Measurements from ENCODE around the gene MED23. TPM values are rescaled to one million over a fixed set of nuclear protein-coding genes. Genes with fewer than 3 reads are reported as not detected.
A peak's percentile ranks its signal among the peaks of the same experiment; 100 is the strongest.

The MED23 gene
- total and polyA plus RNA-seq, 9 of the 15 experiments (the other 6 are each of a cell fraction or from before 2014, with no cell fraction given): 13.7 to 61.2 (median 27.2) TPM

DNA sequence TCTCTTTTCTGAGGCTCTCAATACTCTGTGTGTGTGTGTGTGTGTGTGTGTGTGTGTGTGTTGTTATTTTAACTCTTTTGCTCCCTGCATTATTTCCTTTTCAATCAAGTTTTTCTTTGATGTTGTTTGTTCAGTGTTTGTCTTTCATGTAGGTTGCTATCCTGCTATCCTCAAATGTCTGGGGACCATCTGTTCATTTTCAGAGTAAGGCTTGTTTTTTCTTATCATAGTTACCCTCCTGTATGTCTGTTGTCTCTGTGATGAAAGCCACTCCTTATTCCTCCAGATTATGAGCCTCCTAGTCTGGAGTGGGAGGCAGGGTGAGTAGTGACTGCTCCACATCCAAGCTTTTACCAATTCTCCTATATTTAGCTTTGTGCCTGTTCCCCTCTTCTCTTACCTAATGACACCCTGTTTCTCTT lies 18.2 kb upstream of the MED23 start (continued):
- TF ChIP-seq GTF2A2 (tag; IDR thresholded peaks at IDR 0.05): no peak
- TF ChIP-seq UBTF (IDR thresholded peaks at IDR 0.05; ENCODE audit: borderline replicate concordance in 1 of 2, low read depth in 2 of 2, low read length in 2 of 2): no peak
- TF ChIP-seq CBX1 (IDR thresholded peaks at IDR 0.05; ENCODE audit: low read depth): no peak
- TF ChIP-seq SIN3A (IDR thresholded peaks at IDR 0.05; ENCODE audit: borderline replicate concordance in 2 of 2, control insufficient read depth in 1 of 2, low read depth in 2 of 2, low read length in 2 of 2): no peak
- no peak for TF ChIP-seq POLR3A (IDR thresholded peaks at IDR 0.05; ENCODE audit: borderline replicate concordance, extremely low read depth, insufficient read depth, insufficient read length)
- no peak for TF ChIP-seq ZFP1 (CRISPR knock-in tag; IDR thresholded peaks at IDR 0.05)
- 0 out of 2 replicates have a peak, but pooled peaks have one; percentile 51 for TF ChIP-seq ZNF830 (CRISPR knock-in tag; IDR thresholded peaks at IDR 0.05)
- TF ChIP-seq KAT2B (IDR thresholded peaks at IDR 0.05; ENCODE audit: low read depth, low read length): no peak
- no peak for TF ChIP-seq ZNF445 (CRISPR knock-in tag; IDR thresholded peaks at IDR 0.05; ENCODE audit: low read depth)
- TF ChIP-seq KLF10 (CRISPR knock-in tag; IDR thresholded peaks at IDR 0.05): no peak
- no peak for TF ChIP-seq POLR2H (tag; IDR thresholded peaks at IDR 0.05; ENCODE audit: low read depth)
- TF ChIP-seq KLF16 (IDR thresholded peaks at IDR 0.05): peak; percentile 79; the same call in 1 of the 2 replicates
- TF ChIP-seq HNRNPUL1 (IDR thresholded peaks at IDR 0.05; ENCODE audit: low read length): no peak
- TF ChIP-seq, protein P1, sequence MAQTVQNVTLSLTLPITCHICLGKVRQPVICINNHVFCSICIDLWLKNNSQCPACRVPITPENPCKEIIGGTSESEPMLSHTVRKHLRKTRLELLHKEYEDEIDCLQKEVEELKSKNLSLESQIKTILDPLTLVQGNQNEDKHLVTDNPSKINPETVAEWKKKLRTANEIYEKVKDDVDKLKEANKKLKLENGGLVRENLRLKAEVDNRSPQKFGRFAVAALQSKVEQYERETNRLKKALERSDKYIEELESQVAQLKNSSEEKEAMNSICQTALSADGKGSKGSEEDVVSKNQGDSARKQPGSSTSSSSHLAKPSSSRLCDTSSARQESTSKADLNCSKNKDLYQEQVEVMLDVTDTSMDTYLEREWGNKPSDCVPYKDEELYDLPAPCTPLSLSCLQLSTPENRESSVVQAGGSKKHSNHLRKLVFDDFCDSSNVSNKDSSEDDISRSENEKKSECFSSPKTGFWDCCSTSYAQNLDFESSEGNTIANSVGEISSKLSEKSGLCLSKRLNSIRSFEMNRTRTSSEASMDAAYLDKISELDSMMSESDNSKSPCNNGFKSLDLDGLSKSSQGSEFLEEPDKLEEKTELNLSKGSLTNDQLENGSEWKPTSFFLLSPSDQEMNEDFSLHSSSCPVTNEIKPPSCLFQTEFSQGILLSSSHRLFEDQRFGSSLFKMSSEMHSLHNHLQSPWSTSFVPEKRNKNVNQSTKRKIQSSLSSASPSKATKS (CRISPR knock-in tag; IDR thresholded peaks at IDR 0.05): no peak
- no peak for TF ChIP-seq ZBTB8A (IDR thresholded peaks at IDR 0.05; ENCODE audit: partially characterized antibody)
- TF ChIP-seq CBX5 (IDR thresholded peaks at IDR 0.05; ENCODE audit: borderline replicate concordance, low read depth): no peak
- TF ChIP-seq POLR2AphosphoS5 (IDR thresholded peaks at IDR 0.05; ENCODE audit: control insufficient read depth, insufficient read depth, low read depth, low read length): peak; percentile 92
- TF ChIP-seq ZNF274 (IDR thresholded peaks at IDR 0.05; ENCODE audit: borderline replicate concordance, low read depth, low read length): no peak
- TF ChIP-seq ZNF77 (CRISPR knock-in tag; IDR thresholded peaks at IDR 0.05): no peak
- no peak for TF ChIP-seq KDM4B (IDR thresholded peaks at IDR 0.05; ENCODE audit: borderline replicate concordance in 2 of 2, low read depth in 1 of 2)
- no peak for TF ChIP-seq CHCHD3 (CRISPR knock-in tag; IDR thresholded peaks at IDR 0.05)
- TF ChIP-seq RBM17 (IDR thresholded peaks at IDR 0.05; ENCODE audit: borderline replicate concordance, low read depth, low read length): no peak
- TF ChIP-seq YBX1 (IDR thresholded peaks at IDR 0.05): no peak
- no peak for TF ChIP-seq ZNF134 (CRISPR knock-in tag; conservative IDR thresholded peaks at IDR 0.05)
- TF ChIP-seq FOXK2 (conservative IDR thresholded peaks at IDR 0.05 in 1 of 2, IDR thresholded peaks at IDR 0.05 in 1 of 2; ENCODE audit: low read depth in 2 of 2): peak; percentile 56 to 66; a peak in 1 of 4 replicates
- TF ChIP-seq KHSRP (IDR thresholded peaks at IDR 0.05): peak; percentile 57; the same call in 1 of the 2 replicates
